T-helper 2 cell treated with Interferon-gamma antibody and Interleukin-4, amounts not matched to agents 5 μg/mL and 100 μg/mL, for 36 hours (primary cell): ENCODE results near the gene TRMT11.
A peak's percentile ranks its signal among the peaks of the same experiment; 100 is the strongest.

Source experiments
- DNase-seq: peaks from one replicate; pipeline ENCODE4 v3.0.0; 2021; ENCODE audit warnings: low spot score
- H3K27ac Mint-ChIP-seq: one replicate; pipeline ENCODE4 v1.8.0; 2021; ENCODE audit warnings: mild to moderate bottlenecking, mixed read lengths
- H3K27me3 Mint-ChIP-seq: one replicate; pipeline ENCODE4 v1.8.0; 2021; ENCODE audit warnings: low read depth, mixed read lengths
- H3K36me3 Mint-ChIP-seq: one replicate; pipeline ENCODE4 v1.8.0; 2021; ENCODE audit warnings: low read depth, mixed read lengths
- H3K4me1 Mint-ChIP-seq: one replicate; pipeline ENCODE4 v1.8.0; 2021; ENCODE audit warnings: low read depth, mixed read lengths
- H3K4me3 Mint-ChIP-seq: one replicate; pipeline ENCODE4 v1.8.0; 2022; ENCODE audit warnings: mild to moderate bottlenecking, moderate library complexity, mixed read lengths
- H3K9me3 Mint-ChIP-seq: one replicate; pipeline ENCODE4 v1.8.0; 2021; ENCODE audit warnings: mixed read lengths

Gene TRMT11

GRCh38 chr6:125986301-125987025 is at the start of gene TRMT11:
TSS of gene TRMT11 (plus strand) at chr6:125986540. CDS start at chr6:125986551, 11 bp downstream.
- Mint-ChIP-seq H3K9me3 (no peaks in the 10 kb centered on the region), H3K4me1 (peaks cover 11% of the 10 kb centered on the region), H3K4me3 (peak within 1 kb of the TSS; percentile 19), H3K27me3 (no peaks in the 10 kb centered on the region), H3K36me3 (no peaks in the 10 kb centered on the region), H3K27ac (no peak within 1 kb of the TSS)
- peak; percentile 80 for DNase-seq

- peaks cover 10% of the 10 kb centered on the region for H3K4me1 Mint-ChIP-seq
- H3K36me3 Mint-ChIP-seq = peaks cover 2% of the 10 kb centered on the region
- no peaks in the 10 kb centered on the region for H3K9me3 Mint-ChIP-seq
- H3K4me3 Mint-ChIP-seq = no peak overlapping the region
- DNase-seq = no peak
- H3K27me3 Mint-ChIP-seq = peaks cover 3% of the 10 kb centered on the region
- H3K27ac Mint-ChIP-seq = no peak overlapping the region
Observed at GRCh38 chr6:125939026-125939425, 47.3 kb upstream of the TRMT11 start.

GRCh38 chr6:125939791-125940190 is 46.5 kb upstream of the TRMT11 start:
- Mint-ChIP-seq H3K27me3 (peaks cover 3% of the 10 kb centered on the region), H3K36me3 (no peaks in the 10 kb centered on the region), H3K4me1 (peaks cover 10% of the 10 kb centered on the region), H3K4me3 (no peak overlapping the region), H3K27ac (no peak overlapping the region), H3K9me3 (no peaks in the 10 kb centered on the region)
- DNase-seq = no peak

GRCh38 chr6:125940247-125941041 is 45.9 kb upstream of the TRMT11 start:
- no peak for DNase-seq
- Mint-ChIP-seq H3K27ac (no peak overlapping the region), H3K4me1 (peaks cover 10% of the 10 kb centered on the region), H3K4me3 (no peak overlapping the region), H3K27me3 (peaks cover 3% of the 10 kb centered on the region), H3K36me3 (no peaks in the 10 kb centered on the region), H3K9me3 (no peaks in the 10 kb centered on the region)

GRCh38 chr6:125942672-125943527 is 43.4 kb upstream of the TRMT11 start:
- no peak for DNase-seq
- no peaks in the 10 kb centered on the region for H3K9me3 Mint-ChIP-seq
- peaks cover 3% of the 10 kb centered on the region for H3K27me3 Mint-ChIP-seq
- H3K27ac Mint-ChIP-seq = no peak overlapping the region
- no peak overlapping the region for H3K4me3 Mint-ChIP-seq
- peaks cover 18% of the 10 kb centered on the region for H3K4me1 Mint-ChIP-seq
- H3K36me3 Mint-ChIP-seq = no peaks in the 10 kb centered on the region

- Mint-ChIP-seq H3K4me3 (no peak overlapping the region), H3K27ac (no peak overlapping the region), H3K36me3 (no peaks in the 10 kb centered on the region), H3K4me1 (peaks cover 18% of the 10 kb centered on the region), H3K27me3 (peaks cover 3% of the 10 kb centered on the region), H3K9me3 (no peaks in the 10 kb centered on the region)
- no peak for DNase-seq
Observed at GRCh38 chr6:125943528-125944433, 42.6 kb upstream of the TRMT11 start.

GRCh38 chr6:125944434-125944816 is 41.9 kb upstream of the TRMT11 start:
- Mint-ChIP-seq H3K9me3 (no peaks in the 10 kb centered on the region), H3K36me3 (no peaks in the 10 kb centered on the region), H3K4me1 (peaks cover 15% of the 10 kb centered on the region), H3K27me3 (no peaks in the 10 kb centered on the region), H3K27ac (no peak overlapping the region), H3K4me3 (no peak overlapping the region)
- no peak for DNase-seq

GRCh38 chr6:125944896-125945295 is 41.4 kb upstream of the TRMT11 start:
- Mint-ChIP-seq H3K36me3 (no peaks in the 10 kb centered on the region), H3K4me1 (peaks cover 12% of the 10 kb centered on the region), H3K4me3 (no peak overlapping the region), H3K27ac (no peak overlapping the region), H3K27me3 (no peaks in the 10 kb centered on the region), H3K9me3 (no peaks in the 10 kb centered on the region)
- DNase-seq = no peak

GRCh38 chr6:125945378-125946141 is 40.8 kb upstream of the TRMT11 start:
- H3K36me3 Mint-ChIP-seq = no peaks in the 10 kb centered on the region

GRCh38 chr6:125947615-125948014 is 38.7 kb upstream of the TRMT11 start:
- no peak for DNase-seq
- H3K4me3 Mint-ChIP-seq = no peak overlapping the region
- H3K36me3 Mint-ChIP-seq = no peaks in the 10 kb centered on the region
- H3K27ac Mint-ChIP-seq = no peak overlapping the region
- H3K27me3 Mint-ChIP-seq = no peaks in the 10 kb centered on the region
- H3K4me1 Mint-ChIP-seq = peaks cover 12% of the 10 kb centered on the region
- H3K9me3 Mint-ChIP-seq = no peaks in the 10 kb centered on the region

More at GRCh38 chr6:125945378-125946141, 40.8 kb upstream of the TRMT11 start:
- Mint-ChIP-seq H3K9me3 (no peaks in the 10 kb centered on the region), H3K4me1 (peaks cover 12% of the 10 kb centered on the region), H3K27me3 (no peaks in the 10 kb centered on the region), H3K4me3 (no peak overlapping the region), H3K27ac (no peak overlapping the region)
- no peak for DNase-seq

- Mint-ChIP-seq H3K36me3 (no peaks in the 10 kb centered on the region), H3K4me3 (no peak overlapping the region), H3K9me3 (no peaks in the 10 kb centered on the region), H3K27ac (no peak overlapping the region), H3K4me1 (peaks cover 12% of the 10 kb centered on the region), H3K27me3 (no peaks in the 10 kb centered on the region)
- DNase-seq = no peak
Observed at GRCh38 chr6:125948455-125948854, 37.9 kb upstream of the TRMT11 start.

GRCh38 chr6:125949069-125949468 is 37.3 kb upstream of the TRMT11 start:
- H3K9me3 Mint-ChIP-seq = no peaks in the 10 kb centered on the region

More at GRCh38 chr6:125949069-125949468, 37.3 kb upstream of the TRMT11 start:
- DNase-seq = no peak
- Mint-ChIP-seq H3K4me3 (no peak overlapping the region), H3K27me3 (no peaks in the 10 kb centered on the region), H3K27ac (no peak overlapping the region), H3K4me1 (peaks cover 8% of the 10 kb centered on the region), H3K36me3 (no peaks in the 10 kb centered on the region)
